Measurements from ENCODE around the gene CAP1.

The CAP1 gene

DNA sequence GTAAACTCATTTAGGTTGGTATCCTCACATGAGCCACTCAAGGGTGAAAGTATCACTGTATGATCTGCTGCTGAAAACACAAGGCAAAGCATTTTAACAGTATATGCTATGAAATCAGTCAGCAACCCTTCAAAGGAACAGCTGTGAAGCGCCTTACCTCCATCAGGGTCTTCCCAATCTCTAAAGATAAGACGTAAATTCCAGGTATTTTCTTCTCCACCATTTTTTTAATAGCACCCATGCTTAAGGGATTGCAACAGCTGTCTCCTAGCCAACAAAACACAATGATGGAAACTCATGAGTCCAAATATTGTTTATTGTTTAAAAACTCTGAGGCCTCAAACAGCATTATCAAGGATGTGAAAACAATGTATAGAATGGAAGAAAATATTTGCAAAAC is 51.7 kb downstream of the CAP1 start:
- DNase-seq (ENCODE audit: low read depth), result no peak
- in situ Hi-C loops (cut with HindIII; ENCODE audit: low sequenced_read_pairs), result no loop called here
- no peak overlapping the region for H3K4me3 ChIP-seq (ENCODE audit: low read depth, low read length)
- TF ChIP-seq, protein P1, sequence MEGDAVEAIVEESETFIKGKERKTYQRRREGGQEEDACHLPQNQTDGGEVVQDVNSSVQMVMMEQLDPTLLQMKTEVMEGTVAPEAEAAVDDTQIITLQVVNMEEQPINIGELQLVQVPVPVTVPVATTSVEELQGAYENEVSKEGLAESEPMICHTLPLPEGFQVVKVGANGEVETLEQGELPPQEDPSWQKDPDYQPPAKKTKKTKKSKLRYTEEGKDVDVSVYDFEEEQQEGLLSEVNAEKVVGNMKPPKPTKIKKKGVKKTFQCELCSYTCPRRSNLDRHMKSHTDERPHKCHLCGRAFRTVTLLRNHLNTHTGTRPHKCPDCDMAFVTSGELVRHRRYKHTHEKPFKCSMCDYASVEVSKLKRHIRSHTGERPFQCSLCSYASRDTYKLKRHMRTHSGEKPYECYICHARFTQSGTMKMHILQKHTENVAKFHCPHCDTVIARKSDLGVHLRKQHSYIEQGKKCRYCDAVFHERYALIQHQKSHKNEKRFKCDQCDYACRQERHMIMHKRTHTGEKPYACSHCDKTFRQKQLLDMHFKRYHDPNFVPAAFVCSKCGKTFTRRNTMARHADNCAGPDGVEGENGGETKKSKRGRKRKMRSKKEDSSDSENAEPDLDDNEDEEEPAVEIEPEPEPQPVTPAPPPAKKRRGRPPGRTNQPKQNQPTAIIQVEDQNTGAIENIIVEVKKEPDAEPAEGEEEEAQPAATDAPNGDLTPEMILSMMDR (IDR thresholded peaks at IDR 0.05; ENCODE audit: low read depth, low read length, missing control alignments), result no peak

DNA sequence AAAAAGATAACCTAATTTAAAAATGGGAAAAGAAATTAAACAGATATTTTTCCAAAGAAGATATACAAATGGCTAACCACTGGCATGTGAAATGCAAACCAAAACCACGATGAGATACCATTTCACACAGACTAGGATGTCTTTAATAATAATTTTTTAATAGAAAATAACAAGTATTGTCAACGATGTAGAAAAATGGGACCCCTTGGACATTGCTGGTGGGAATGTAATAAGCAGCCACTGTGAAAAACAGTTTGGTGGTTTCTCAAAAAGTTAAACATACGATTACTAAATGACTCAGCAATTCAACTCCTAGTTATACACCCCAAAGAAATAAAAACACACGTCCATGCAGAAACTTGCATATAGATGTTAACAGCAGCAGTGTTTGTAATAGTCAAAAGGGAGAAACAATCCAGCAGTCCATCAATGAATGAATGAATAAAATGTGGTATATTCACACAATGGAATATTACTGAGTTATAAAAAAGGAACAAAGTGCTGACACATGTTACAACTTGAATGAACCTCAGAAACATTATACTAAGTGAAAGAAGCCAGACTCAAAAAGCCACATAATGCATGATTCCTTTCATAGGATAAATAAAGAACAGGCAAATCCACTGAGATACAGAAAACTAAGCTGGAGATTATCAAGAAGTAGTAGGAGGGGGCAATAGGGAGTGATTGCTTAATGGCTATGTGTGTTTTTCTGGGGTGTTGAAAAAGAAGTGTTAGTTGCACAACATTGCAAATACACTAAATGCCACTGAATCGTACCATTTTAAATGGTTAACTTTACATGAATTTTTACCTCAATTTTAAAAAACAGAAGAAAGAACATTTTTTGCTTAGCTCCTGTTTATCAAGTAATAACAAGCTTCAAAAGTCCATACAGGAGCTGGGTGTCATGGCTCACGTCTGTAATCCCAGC is 52.4 kb downstream of the CAP1 start:
- no peak overlapping the region for H3K4me3 ChIP-seq (ENCODE audit: low read depth, low read length)
- in situ Hi-C loops (cut with HindIII; ENCODE audit: low sequenced_read_pairs), result no loop called here
- no peak for DNase-seq (ENCODE audit: low read depth)
- TF ChIP-seq, protein P1 (IDR thresholded peaks at IDR 0.05; ENCODE audit: low read depth, low read length, missing control alignments), result no peak

DNA sequence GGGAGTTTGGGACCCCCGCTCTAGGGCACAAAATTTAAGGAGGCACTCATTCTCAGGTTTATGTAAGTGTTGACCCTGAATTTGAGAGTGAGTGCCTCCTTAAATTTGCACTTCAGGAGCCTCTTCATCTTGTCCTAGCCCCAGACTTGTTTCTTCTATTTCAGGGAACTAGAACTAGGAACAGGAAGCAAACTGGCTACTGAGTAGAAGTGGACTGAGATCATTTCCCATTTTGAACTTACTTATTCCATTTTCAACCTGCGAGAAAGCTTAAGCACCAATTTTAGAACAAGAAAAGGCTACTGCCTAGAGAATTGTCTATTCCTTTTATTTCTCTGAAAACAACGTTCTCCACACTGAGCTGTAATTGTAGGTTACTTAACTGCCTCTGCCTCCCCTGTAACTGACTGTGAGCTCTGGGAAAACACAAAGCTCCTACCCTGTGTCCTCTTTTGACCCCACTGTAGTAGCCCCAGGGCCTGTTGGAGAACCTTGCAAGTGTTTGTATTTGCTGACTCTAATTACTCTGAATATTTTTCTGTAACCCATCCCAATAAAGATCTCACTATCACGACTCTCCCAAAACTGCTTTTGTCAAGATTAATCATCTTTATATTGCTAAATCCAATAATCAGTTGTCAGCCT is 54.1 kb downstream of the CAP1 start:
- DNase-seq (ENCODE audit: low read depth), result no peak
- TF ChIP-seq, protein P1 (IDR thresholded peaks at IDR 0.05; ENCODE audit: low read depth, low read length, missing control alignments), result no peak
- no peak overlapping the region for H3K4me3 ChIP-seq (ENCODE audit: low read depth, low read length)
- in situ Hi-C loops (cut with HindIII; ENCODE audit: low sequenced_read_pairs), result no loop called here

DNA sequence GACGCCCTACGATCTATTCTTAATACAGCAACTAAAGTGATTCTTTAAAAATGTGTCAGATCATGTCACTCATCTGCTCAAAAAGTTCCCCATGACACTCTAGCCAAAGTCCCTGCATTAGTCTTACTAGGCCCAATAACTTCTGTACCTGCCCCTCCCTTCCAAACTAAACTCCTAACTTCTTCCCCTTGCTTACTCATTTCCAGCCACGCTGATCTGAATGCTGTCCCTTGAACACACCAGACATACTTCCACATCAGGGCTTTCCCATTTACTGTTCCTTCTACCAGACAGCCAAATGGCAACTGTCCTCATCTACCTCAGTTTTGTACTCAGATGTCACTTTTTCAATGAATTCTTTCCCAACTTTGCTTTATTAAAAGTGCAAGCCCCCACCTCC is 55.3 kb downstream of the CAP1 start:
- in situ Hi-C loops (cut with HindIII; ENCODE audit: low sequenced_read_pairs), result no loop called here
- no peak for DNase-seq (ENCODE audit: low read depth)
- TF ChIP-seq, protein P1 (IDR thresholded peaks at IDR 0.05; ENCODE audit: low read depth, low read length, missing control alignments), result no peak
- no peak overlapping the region for H3K4me3 ChIP-seq (ENCODE audit: low read depth, low read length)

DNA sequence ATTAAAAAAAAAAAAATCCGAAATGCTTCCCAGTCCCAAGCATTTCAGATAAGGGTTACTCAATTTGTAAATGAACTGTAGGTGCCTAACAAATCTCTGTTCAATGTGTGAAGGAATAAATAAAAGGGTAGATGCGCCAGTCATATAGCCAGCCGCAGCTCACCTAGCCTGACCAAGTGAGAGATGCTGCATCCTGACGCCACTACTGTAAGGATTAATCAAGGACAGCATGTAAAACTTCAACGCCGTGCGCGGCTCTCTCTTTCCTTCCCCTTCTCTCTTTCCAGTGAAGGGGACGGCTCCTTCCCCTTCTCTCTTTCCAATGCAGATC is 56.1 kb downstream of the CAP1 start:
- peak overlapping the region; percentile 84 for H3K4me3 ChIP-seq (ENCODE audit: low read depth, low read length)
- in situ Hi-C loops (cut with HindIII; ENCODE audit: low sequenced_read_pairs), result no loop called here
- TF ChIP-seq, protein P1 (IDR thresholded peaks at IDR 0.05; ENCODE audit: low read depth, low read length, missing control alignments), result no peak

DNA sequence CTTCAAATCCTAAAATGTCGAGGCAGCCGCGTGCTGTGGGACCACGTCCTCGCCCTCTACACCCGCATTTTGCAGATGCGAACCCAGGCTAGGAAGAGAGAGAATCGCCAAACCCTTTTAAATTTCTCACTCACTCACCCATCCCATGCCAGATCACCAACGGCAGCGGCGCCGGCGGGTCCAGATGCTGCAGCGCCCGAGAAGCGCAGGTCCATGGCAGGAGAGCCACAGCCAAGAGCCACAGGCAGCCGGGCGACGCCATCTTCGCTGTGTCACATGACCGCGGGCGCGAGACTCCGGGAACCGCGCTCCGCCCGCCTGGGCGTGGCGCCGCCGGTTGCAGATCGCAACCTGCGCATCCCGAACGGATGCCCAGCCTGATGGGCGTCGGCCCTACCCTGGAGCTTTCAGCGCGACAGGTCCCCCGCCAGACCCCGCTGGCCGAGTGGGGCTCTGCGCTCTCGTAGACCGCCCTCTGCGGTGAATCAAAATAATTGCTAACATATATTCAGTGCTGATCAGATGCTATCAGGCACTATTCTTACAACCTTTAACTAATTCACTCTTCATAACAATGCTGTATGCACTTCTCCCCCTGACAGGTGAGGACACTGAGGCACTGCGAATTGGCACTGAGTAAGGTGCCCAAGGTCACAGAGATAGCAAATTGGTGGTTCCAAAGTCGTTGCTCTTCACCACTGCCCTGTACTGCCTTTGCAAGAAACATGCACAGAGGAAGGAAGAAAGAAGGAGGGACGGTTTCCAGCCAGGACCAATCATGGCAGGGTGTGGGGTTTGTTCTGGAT is 56.7 kb downstream of the CAP1 start, which contains the start of gene PPT1:
TSS of gene PPT1 (minus strand) at position 276 of the 806 bp plus-strand sequence. CDS start at position 262, 14 bp downstream.
- no peak for DNase-seq (ENCODE audit: low read depth)
- in situ Hi-C loops (cut with HindIII; ENCODE audit: low sequenced_read_pairs), result no loop called here
- peak within 1 kb of the TSS; percentile 84 for H3K4me3 ChIP-seq (ENCODE audit: low read depth, low read length)
- TF ChIP-seq, protein P1 (IDR thresholded peaks at IDR 0.05; ENCODE audit: low read depth, low read length, missing control alignments), result peak; percentile 39

More for the DNA sequence above, 56.1 kb downstream of the CAP1 start:
- no peak for DNase-seq (ENCODE audit: low read depth)
